PC-9 (cell line): ENCODE results near the gene TRAFD1. TPM values are rescaled to one million over a fixed set of nuclear protein-coding genes. Genes with fewer than 3 reads are reported as not detected.
A peak's percentile ranks its signal among the peaks of the same experiment; 100 is the strongest.

Experiments used
- BruUV-seq: library from RNA; stranded (reverse); fragments of 400-500 nt; replicated peaks from 2 replicates; lab custom pipeline; 2021; lab: Mats Ljungman, UMichigan
- CTCF ChIA-PET: fragments of 300-600 bp; sonication (Branson Sonifier 250); formaldehyde crosslinking; loops from one replicate; lab custom pipeline; 2022; ENCODE audit warnings: antibody characterized with exemption; lab: Charles Lee
- POLR2A ChIA-PET: fragments of 300-600 bp; sonication (Branson Sonifier 250); formaldehyde crosslinking; loops from one replicate; lab custom pipeline; 2022; ENCODE audit warnings: antibody characterized with exemption; ENCODE audit not compliant: unreplicated experiment; lab: Charles Lee
- DNase-seq, 2 experiments: peaks; one replicate each; pipeline versions ENCODE4 v3.0.0 to v3.0.0-alpha.2; 2015 to 2022; ENCODE audit warnings: mixed read lengths in 1 of 2
- H2AFZ ChIP-seq: fragments of 200-600 bp; sonication (generic); 2 replicates; pipeline ENCODE4 v1.8.1; 2017; ENCODE audit warnings: antibody characterized with exemption
- H3F3A ChIP-seq: fragments of 200-600 bp; sonication (generic); 2 replicates; pipeline ENCODE4 v1.8.1; 2017; ENCODE audit warnings: antibody characterized with exemption, mild to moderate bottlenecking, low read depth; ENCODE audit not compliant: insufficient read depth
- H3K27ac ChIP-seq: fragments of 200-600 bp; sonication (generic); 2 replicates; pipeline ENCODE4 v1.6.1; 2016; ENCODE audit warnings: mixed run types
- H3K27me3 ChIP-seq: fragments of 200-600 bp; sonication (generic); 2 replicates; pipeline ENCODE4 v1.6.1; 2016; ENCODE audit warnings: low read depth, mixed run types; ENCODE audit not compliant: insufficient read depth
- H3K36me3 ChIP-seq: fragments of 200-600 bp; sonication (generic); 2 replicates; pipeline ENCODE4 v1.6.1; 2016; ENCODE audit warnings: low read depth, mixed run types
- H3K4me1 ChIP-seq: fragments of 200-600 bp; sonication (generic); replicated peaks from 2 replicates; pipeline ENCODE4 v1.6.1; 2016; ENCODE audit warnings: mixed run types; ENCODE audit not compliant: insufficient read depth
- H3K4me2 ChIP-seq: fragments of 200-600 bp; sonication (generic); 2 replicates; pipeline ENCODE4 v1.6.1; 2017; ENCODE audit warnings: mixed run types
- H3K4me3 ChIP-seq: fragments of 200-600 bp; sonication (generic); 2 replicates; pipeline ENCODE4 v1.6.1; 2016; ENCODE audit warnings: mixed run types
- H3K79me2 ChIP-seq: fragments of 200-600 bp; sonication (generic); 2 replicates; pipeline ENCODE4 v1.6.1; 2017; ENCODE audit warnings: low read depth, mixed run types
- H3K9me2 ChIP-seq: fragments of 200-600 bp; sonication (generic); 2 replicates; pipeline ENCODE4 v1.8.1; 2017; ENCODE audit warnings: mild to moderate bottlenecking; ENCODE audit not compliant: insufficient read depth
- H3K9me3 ChIP-seq: fragments of 200-600 bp; sonication (generic); 2 replicates; pipeline ENCODE4 v1.8.1; 2016; ENCODE audit warnings: low read depth; ENCODE audit not compliant: insufficient read depth
- H4K20me1 ChIP-seq: fragments of 200-600 bp; sonication (generic); 2 replicates; pipeline ENCODE4 v1.8.1; 2017; ENCODE audit not compliant: insufficient read depth
- EZH2 ChIP-seq: fragments of 200-600 bp; sonication (generic); IDR thresholded peaks from 2 replicates; pipeline ENCODE4 v1.8.0; 2017; ENCODE audit warnings: antibody characterized with exemption, low read depth
- intact Hi-C: fragments of 100-400 bp; cut with micrococcal nuclease; formaldehyde crosslinking; loops from one replicate; pipeline ENCODE4 v1.10.0; 2022; ENCODE audit not compliant: unreplicated experiment
- total RNA-seq: library from RNA; stranded (reverse); gene quantifications from 2 replicates; pipeline ENCODE4 v1.2.3, GENCODE V29; 2021
- TF ChIP-seq, protein P1 (sequence below): fragments of 200-600 bp; sonication (generic); conservative IDR thresholded peaks from 2 replicates; pipeline ENCODE4 v1.6.1; 2017; ENCODE audit warnings: mixed run types, antibody characterized with exemption, mild to moderate bottlenecking, moderate library complexity

The TRAFD1 gene
- total RNA-seq, 1 experiment from 2014 or later: 38.7 TPM

DNA sequence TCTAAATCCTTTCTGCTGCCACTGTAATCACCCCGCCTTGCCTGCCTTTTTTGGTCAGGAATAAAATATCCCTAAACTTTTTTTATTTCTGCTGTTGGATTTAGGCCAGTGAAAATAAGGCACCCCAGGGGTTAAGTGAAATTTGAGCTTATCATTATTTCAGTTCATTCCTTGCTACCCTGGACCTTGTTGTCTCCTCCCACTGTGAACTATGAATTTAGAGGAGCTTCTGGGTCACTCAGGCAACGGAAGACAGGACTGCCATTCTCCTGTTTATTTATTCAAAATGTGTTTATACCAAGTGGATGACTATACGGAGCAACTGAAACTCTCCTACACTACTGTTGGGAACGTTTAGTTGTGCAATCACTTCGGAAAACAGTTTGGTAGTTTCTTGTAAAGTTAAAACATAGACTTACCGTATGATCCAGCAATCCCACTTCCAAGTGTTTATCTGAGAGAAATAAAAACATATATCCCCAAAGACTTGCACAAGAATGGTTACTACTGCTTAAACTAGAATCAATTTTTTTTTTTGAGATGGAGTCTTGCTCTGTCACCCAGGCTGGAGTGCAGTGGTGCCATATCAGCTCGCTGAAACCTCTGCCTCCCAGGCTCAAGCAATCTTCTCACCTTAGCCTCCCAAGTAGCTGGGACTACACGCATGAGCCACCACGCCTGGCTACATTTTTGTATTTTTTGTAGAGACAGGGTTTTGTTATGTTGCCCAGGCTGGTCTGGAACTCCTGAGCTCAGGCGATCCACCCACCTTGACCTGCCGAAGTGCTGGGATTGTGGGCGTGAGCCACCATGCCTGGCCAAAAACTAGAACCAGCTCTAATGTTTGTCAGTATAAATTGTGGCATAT is 2.3 kb upstream of the TRAFD1 start:
- Histone ChIP-seq H3K9me2 (no peaks in the 10 kb centered on the region), H3K4me3 (peak overlapping the region; percentile 12; the same call in 1 of the 2 replicates), H3K27ac (peak overlapping the region; percentile 45), H3K36me3 (no peaks in the 10 kb centered on the region), H3K4me1 (peaks cover 72% of the 10 kb centered on the region), H2AFZ (no peak overlapping the region), H3K9me3 (no peaks in the 10 kb centered on the region), H3K27me3 (no peaks in the 10 kb centered on the region), H3K79me2 (peaks cover 26% of the 10 kb centered on the region), H3K4me2 (peak overlapping the region; percentile 44), H4K20me1 (no peaks in the 10 kb centered on the region), H3F3A (peaks cover 39% of the 10 kb centered on the region)
- no TSS peak for BruUV-seq
- intact Hi-C loops: loop anchor here (1.0 to 2.0 kb wide), 2 partner anchors 11 to 26 kb away; no protein-coding TSS in a partner anchor
- CTCF ChIA-PET: interaction anchor here (0.6 to 2.1 kb wide), 2 partner anchors 11 to 178 kb away, joined by 3 to 6 read pairs; no protein-coding TSS in a partner anchor
- POLR2A ChIA-PET: interaction anchor here (0.5 to 0.6 kb wide), 2 partner anchors 42 to 264 kb away, joined by 3 to 4 read pairs; no protein-coding TSS in a partner anchor
- peak in 1 of 2 experiments; percentile 83 for DNase-seq
- TF ChIP-seq, protein P1, sequence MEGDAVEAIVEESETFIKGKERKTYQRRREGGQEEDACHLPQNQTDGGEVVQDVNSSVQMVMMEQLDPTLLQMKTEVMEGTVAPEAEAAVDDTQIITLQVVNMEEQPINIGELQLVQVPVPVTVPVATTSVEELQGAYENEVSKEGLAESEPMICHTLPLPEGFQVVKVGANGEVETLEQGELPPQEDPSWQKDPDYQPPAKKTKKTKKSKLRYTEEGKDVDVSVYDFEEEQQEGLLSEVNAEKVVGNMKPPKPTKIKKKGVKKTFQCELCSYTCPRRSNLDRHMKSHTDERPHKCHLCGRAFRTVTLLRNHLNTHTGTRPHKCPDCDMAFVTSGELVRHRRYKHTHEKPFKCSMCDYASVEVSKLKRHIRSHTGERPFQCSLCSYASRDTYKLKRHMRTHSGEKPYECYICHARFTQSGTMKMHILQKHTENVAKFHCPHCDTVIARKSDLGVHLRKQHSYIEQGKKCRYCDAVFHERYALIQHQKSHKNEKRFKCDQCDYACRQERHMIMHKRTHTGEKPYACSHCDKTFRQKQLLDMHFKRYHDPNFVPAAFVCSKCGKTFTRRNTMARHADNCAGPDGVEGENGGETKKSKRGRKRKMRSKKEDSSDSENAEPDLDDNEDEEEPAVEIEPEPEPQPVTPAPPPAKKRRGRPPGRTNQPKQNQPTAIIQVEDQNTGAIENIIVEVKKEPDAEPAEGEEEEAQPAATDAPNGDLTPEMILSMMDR: no peak
- TF ChIP-seq EZH2: no peak

DNA sequence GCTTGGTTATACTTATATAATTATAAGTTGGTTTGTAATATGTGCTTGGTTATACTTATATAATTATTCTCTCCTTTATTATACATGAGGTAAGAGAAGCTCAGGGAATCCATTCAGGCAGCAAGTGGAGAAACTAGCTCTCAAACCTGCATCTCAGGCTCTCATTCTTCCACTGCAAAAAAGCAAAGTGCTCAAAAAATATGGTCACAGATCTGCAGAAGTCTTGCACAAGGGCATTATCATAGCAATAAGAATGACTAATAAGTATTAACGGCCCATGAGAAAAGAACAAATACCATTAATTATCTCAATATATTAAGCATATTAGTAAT is 476 bp upstream of the TRAFD1 start:
- Histone ChIP-seq H3K4me2 (peak overlapping the region; percentile 97), H3K36me3 (no peaks in the 10 kb centered on the region), H2AFZ (no peak overlapping the region), H3F3A (peaks cover 38% of the 10 kb centered on the region), H3K27me3 (no peaks in the 10 kb centered on the region), H3K27ac (no peak overlapping the region), H3K4me3 (peak overlapping the region; percentile 89; the same call in 1 of the 2 replicates), H3K79me2 (peaks cover 45% of the 10 kb centered on the region), H3K9me3 (no peaks in the 10 kb centered on the region), H4K20me1 (no peaks in the 10 kb centered on the region), H3K4me1 (peaks cover 64% of the 10 kb centered on the region), H3K9me2 (no peaks in the 10 kb centered on the region)
- no TSS peak for BruUV-seq
- no peak for TF ChIP-seq EZH2
- TF ChIP-seq, protein P1: no peak
- POLR2A ChIA-PET: interaction anchor here (0.7 to 1.1 kb wide), 4 partner anchors 13 to 28 kb away, joined by 4 to 5 read pairs (median 4); partner anchors contain the start of gene NAA25
- DNase-seq: no peak
- CTCF ChIA-PET: no interaction called here
- intact Hi-C loops: no loop called here

DNA sequence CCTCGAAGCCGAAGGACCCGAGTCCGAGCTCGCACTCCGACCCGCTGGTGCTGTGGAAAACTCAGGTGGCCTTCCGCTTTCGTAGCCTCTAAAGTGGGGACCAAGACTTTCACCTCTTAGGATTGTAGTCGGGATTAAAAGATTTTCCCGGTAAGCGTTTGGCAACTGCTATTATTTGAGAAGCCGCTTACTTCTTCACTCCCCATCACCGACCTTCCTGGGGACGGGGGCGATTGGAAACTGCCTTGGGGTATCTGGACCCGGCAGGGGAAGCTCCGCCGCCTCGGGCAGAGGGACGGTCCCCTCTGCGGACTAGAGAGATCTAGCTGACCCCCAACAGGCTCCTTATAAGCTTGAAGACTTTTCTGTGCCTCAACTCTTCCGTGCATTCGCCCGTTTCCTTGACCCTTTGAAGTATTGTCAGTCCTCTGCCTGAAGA is 659 bp downstream of the TRAFD1 start:
- Histone ChIP-seq H3K79me2 (peaks cover 53% of the 10 kb centered on the region), H3K4me1 (peaks cover 73% of the 10 kb centered on the region), H2AFZ (peak overlapping the region; percentile 80), H3K36me3 (peaks cover 8% of the 10 kb centered on the region), H3K4me3 (peak overlapping the region; percentile 89), H3K9me2 (no peaks in the 10 kb centered on the region), H3K9me3 (no peaks in the 10 kb centered on the region), H3K27ac (0 out of 2 replicates have a peak overlapping the region, but pooled peaks have one; percentile 17), H3F3A (peaks cover 46% of the 10 kb centered on the region), H3K27me3 (no peaks in the 10 kb centered on the region), H3K4me2 (peak overlapping the region; percentile 97), H4K20me1 (no peaks in the 10 kb centered on the region)
- ChIA-PET CTCF (no interaction called here), POLR2A (interaction anchor here (0.6 to 1.1 kb wide), 3 partner anchors 14 to 287 kb away, joined by 3 to 5 read pairs (median 4); no protein-coding TSS in a partner anchor)
- TF ChIP-seq, protein P1: no peak
- no peak for TF ChIP-seq EZH2
- intact Hi-C loops: no loop called here
- no peak for DNase-seq
- BruUV-seq: no TSS peak
